GM19467 (cell line): Measurements from ENCODE around the gene LRRC3.

Experiments used
- ATAC-seq: cut with Tn5 transposase; IDR thresholded peaks from one replicate; pipeline ENCODE4 v1.9.1; 2021; ENCODE audit warnings: mild to moderate bottlenecking, moderate library complexity; ENCODE audit not compliant: unreplicated experiment

Gene LRRC3

DNA sequence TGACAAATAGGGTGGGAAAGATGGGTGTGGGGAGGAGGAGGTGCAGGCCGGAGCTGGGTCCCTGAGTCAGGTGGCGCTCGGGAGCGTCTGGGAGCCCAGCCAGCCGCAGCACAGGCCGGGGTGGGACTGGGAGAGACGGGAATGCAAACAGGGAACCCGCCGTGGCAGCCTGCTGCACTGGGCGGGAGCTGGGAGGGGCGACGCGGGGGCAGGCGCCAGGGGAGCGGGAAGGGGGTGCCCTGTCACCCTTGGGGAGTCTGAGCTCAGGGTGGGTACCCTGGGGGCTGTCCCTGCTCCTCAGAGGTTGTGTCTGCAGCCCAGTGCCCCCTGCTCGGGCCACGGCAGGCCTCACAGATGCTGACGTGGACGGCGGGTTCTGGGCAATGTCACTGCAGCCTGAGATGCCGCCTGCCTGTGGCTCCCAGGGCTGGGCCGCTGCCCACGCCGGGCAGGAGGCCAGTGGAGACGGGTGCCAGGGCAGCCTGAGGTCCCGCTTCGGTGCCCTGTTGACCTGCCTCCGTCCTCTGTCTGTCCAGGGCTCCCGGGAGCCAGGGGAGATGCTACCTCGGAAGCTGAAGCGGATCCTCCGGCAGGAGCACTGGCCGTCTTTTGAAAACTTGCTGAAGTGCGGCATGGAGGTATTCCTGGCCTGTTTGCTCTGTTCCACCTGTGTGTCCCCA lies 16.6 kb upstream of the LRRC3 start:
- no peak for ATAC-seq

DNA sequence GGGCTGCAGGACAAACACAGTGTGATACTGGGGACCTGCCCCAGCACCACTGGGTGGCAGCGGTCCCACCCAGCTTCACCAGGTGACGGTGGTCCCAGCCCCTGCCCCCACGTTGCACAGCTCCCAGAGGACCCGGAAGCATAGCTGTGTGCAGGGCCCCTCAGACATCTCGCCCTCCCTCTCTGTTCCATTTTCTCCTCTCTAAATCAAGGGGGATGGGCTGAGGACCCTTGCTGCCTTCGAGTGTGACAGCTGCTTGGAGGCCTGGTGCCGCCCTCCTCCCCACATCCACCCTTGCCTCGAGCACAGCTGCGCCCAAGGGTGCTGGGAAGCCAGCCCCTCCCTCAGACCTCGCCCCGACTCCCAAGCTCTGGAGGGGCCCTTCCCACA lies 16.1 kb upstream of the LRRC3 start:
- no peak for ATAC-seq

DNA sequence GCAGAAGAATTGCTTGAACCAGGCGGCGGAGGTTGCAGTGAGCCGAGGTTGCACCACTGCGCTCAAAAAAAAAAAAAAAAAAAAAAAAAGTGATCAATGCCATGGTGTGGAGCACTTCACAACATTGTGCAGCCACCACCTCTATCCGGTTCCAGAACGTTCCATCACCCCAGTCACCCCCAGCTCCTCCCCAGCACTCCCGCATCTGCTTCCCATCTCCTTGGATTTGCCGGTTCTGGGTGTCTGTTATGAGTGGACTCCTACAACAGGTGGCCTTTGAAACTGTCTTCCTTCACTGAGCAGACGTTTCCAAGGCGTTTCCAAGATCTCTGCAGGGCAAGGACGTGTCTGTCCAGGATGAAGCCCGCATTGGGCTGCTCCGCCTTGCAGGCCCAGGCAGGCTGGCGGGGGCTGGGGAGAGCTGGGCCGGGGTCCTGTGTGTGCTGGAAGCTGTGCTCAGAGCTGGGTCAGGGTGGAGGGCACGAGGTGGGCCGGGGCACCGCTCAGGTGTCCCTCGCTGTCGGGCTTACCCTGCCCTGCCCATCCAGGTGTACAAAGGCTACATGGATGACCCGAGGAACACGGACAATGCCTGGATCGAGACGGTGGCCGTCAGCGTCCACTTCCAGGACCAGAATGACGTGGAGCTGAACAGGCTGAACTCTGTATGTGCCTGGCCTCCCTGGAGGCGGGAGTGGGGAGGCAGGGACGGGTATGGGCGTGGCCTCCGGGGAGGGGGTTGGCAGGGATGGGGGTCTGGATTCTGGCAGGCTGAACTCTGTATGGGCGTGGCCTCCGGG lies 14.9 kb upstream of the LRRC3 start:
- no peak for ATAC-seq

DNA sequence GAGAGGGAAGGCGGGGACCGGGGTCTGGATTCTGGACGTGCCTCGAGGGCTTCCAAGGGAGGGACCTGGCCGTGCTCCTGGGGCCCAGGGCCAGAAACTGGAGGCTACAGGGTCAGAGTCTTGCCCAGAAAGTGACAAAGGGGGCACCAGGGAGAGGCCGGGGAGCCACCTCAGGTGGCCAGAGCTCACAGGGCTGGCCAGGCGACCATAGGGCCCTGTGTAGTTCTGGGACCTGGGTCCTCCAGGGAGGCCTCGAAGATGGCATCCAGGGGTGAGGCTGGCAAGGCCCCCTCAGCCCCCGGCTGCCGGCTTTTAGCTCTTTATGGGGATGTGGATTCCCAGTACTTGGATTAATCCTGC lies 14.3 kb upstream of the LRRC3 start:
- no peak for ATAC-seq

DNA sequence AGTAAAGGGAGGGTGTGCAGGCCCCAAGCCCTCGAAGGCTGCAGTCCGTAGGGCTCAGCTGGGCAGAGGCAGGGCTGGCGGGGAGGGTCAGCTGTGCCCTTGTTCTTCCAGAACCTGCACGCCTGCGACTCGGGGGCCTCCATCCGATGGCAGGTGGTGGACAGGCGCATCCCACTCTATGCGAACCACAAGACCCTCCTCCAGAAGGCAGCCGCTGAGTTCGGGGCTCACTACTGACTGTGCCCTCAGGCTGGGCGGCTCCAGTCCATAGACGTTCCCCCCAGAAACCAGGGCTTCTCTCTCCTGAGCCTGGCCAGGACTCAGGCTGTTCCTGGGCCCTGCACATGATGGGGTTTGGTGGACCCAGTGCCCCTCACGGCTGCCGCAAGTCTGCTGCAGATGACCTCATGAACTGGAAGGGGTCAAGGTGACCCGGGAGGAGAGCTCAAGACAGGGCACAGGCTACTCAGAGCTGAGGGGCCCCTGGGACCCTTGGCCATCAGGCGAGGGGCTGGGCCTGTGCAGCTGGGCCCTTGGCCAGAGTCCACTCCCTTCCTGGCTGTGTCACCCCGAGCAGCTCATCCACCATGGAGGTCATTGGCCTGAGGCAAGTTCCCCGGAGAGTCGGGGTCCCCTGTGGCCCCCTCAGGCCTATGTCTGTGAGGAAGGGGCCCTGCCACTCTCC lies 13.6 kb upstream of the LRRC3 start:
- ATAC-seq, result no peak

DNA sequence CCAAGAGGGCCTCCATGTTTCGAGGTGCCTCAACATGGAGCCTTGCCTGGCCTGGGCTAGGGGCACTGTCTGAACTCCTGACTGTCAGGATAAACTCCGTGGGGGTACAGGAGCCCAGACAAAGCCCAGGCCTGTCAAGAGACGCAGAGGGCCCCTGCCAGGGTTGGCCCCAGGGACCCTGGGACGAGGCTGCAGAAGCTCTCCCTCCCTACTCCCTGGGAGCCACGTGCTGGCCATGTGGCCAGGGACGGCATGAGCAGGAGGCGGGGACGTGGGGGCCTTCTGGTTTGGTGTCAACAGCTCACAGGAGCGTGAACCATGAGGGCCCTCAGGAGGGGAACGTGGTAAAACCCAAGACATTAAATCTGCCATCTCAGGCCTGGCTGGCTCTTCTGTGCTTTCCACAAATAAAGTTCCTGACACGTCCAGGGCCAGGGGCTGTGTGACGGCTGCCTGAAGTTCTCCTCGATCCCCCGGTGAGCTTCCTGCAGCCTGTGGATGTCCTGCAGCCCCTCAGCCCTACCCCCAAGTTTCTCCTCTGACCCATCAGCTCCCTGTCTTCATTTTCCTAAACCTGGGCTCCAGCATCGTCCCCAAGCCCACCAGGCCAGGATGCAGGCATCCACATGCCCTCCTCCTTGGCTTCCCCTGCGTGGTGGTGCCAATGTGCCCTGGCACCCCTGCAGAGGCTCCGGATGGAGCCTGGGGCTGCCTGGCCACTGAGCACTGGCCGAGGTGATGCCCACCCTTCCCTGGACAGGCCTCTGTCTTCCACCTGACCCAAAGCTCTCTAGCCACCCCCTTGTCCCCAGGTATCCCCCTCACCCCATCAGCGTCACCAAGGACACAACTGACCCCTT lies 12.8 kb upstream of the LRRC3 start:
- ATAC-seq, result no peak

DNA sequence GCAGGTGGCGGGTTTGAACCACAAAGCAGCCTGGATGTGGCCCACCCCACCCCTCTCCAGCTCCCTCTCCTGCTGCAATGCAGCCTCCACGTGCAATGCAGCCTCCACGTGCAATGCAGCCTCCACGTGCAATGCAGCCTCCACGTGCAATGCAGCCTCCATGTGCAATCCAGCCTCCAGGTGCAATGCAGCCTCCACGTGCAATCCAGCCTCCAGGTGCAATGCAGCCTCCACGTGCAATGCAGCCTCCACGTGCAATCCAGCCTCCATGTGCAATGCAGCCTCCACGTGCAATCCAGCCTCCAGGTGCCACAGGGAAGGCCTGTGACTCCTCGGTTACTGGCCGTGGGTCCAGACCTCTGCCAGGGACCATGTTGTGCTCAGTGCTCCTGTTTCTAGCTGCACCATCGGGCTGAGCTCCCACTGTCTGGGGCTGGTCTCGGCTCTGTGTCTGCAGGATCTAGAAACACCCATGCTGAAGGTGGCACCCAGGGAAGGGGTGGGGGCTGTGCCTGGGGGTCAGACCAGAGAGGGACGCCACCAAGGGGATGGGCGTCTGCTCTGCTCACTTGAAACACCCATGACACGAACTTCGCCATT lies 11.9 kb upstream of the LRRC3 start:
- ATAC-seq, result no peak

DNA sequence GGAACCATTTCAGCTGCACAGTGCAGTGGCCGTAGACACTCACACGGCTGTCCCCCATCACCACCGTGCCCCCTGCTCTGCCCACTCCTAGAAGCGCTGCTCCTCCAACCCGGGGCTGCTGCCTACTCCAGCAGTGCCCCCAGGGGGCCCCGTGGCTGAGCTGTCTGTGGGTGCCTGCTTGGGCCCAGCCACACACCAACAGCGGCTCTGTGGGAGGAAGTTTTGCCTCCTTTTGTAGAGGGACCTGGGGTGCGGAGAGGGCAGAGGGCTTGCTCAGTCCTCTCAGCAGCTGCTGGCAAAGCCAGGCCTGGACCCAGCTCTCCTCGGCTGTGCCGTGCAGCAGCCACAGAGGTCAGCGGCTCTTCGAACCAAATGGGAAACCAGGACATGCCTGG lies 11.4 kb upstream of the LRRC3 start:
- ATAC-seq, result no peak

DNA sequence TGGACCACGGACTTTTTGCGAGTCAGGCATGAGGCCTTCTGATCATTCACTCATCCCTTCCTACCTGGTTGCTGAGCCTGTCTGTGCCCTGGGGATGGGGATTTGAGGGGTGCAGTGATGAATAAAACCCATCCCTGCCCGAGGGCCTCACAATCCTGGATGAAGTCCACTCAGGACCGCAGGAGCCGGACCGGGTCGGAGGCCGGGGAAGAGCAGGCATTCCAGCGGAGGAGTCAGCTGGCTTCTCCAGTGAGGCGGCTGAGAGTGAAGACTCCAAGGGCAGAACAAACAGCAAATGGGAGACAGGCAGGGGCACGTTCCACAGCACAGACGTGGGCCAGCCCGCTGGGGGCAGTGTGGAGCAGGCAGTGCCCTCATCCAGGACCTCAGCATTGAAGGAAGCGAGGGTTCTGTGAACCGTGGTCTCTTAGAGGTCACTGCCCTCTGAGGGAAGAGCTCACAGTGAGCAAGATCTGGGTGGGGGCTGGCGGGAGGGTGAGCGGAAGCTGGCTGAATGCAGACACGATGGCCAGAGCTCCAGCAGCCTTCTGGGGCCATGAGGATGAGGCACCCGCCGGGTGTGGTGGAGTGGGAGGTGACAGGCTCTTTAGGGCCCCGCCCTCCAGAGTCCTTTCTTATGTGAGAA lies 10.9 kb upstream of the LRRC3 start:
- no peak for ATAC-seq

DNA sequence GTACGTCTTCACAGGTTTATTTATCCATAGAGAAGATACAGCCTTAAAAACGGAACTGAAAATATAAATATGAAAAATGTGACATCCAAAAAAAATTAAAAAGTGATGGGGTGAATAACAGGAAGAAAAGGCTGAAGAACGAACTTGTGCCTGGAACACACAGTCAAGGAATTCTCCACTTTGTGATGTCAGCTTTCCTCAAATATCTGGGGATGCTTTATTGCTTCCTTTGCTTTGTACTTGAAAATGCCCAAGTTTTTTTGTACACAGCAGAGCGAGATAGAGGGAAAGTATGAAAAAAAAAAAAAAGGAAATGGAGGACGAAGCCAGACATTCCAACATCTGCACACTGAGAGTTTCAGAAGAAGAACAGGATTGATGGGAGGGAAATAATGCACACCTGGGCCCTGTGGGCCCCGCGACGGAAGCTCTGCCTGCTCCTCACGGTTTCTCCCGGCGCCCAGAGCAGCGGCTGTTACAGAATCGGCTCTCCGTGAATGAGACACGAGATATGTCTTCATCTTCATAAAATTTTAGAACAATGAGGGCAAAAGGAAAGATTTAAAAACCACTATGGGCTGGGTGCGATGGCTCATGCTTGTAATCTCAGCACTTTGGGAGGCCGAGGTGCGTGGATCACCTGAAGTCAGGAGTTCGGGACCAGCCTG lies 10.0 kb upstream of the LRRC3 start:
- no peak for ATAC-seq

DNA sequence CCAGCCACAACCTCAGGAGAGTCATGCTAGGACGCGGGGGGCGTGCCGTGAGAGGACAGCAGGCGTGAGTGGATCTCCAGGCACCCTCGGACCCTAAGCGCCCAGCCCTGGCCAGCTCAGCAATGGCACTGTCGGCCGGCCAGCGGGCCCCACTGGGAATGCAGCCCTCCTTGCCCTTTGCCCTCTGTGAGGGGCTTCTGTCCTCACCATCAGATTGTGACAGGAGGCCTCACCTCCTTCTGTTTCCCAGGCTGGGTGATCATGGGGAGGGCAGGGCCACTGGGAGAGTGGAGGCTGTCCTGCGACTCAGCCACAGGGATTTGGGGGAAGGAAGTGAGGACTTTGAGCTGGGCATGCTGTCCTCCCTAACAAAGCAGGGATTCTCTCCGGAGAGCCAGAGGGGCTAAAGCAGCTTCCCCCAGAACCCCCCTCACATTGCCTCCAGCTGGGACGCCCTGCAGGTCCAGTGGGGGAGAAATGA lies 6.6 kb upstream of the LRRC3 start:
- ATAC-seq, result no peak

DNA sequence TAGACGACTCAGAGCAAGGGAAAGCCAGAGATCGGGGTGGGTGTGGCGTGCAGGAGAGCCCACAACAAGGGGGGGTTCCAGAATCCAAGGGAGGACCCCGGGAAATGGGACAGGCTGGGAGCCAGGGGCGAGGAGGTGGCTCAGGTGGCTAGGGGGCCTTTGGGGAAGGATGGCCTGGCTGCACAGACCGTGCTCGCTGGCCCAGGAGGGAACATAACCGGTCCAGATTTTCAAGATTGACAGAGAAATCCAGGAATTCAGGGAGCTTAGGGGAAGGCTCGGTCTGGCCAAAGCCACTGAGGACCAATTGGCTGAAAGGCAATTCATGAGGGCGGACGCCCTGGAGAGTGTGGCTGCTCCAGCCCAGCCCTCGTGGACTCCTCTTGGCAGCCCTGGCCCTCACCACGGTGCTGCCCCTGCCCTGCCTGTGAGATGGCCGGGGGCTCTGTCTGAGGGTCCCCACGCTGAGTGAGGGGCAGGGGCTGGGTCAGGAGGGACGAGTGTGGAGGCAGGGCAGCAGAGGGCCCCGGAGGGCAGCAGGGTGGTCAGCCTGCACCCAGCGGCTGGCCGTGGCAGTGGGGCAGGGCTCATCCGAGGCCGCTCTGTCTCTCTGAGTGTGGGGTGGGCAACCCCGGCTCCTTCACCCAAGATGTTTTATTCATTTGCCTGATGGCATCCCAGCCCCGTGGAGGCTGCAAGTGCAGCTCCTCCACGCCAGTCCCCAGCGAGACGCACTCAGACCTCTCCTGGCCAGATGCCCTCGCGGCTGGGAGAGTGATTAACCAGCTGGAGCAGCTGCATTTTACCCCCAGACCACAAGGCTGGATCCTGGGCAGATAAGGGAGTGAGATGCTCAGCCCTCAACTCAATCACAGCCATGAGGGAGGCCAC lies 5.6 kb upstream of the LRRC3 start:
- ATAC-seq, result no peak

DNA sequence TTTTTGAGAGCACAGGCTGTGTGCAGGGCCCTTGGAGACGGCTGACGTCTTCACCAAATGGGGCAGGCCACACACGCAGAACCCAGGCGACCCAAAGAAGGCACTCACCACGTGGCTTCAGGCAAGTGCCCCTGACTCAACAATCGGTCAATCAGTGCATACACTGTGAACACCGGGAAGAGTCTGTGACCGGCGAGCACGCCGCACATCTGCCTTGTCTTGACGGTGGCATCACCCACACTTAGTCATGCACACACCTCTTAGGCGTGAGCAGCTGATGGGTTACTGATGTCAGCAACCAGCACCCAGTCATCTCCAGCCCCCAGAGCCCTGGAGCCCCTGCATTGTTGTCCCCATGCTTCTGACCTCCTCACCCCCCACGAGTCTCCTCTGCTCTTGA lies 4.9 kb upstream of the LRRC3 start:
- ATAC-seq, result no peak

DNA sequence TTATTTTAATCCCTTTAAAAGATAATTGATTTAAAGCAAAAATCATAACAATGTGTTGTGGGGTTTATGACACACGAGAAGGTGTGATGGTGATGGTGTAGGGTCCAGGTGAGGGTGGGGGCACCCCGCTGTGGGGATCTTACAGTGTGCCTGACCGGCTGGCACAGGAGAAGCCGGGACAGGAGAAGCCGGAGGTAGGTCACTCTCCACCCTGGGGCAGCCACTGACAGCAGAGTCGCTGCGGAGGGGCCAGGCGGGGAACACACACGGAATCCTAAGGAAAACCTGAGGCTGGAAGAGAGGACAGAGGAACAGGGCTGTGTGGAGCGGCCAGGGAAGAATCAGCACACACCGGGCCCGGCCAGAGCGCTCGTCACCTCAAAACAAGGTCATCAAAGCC lies 4.3 kb upstream of the LRRC3 start:
- ATAC-seq, result no peak

DNA sequence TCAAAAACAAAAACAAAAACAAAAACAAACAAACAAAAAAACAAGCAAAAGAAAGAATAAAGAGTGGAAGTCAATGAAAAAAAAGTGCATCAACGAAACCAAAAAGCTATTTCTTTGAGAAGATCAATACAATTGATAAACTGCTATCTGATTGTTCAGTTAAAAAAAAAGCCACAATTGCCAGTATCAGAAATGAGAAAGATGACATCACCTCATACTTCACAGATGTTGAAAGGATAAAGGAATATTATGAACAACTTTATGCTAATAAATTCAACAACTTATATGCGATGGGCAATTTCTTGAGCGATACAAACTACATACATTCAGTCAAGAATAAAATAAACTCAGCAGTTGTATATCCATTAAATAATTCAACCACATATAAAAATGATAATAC lies 2.2 kb upstream of the LRRC3 start:
- no peak for ATAC-seq

DNA sequence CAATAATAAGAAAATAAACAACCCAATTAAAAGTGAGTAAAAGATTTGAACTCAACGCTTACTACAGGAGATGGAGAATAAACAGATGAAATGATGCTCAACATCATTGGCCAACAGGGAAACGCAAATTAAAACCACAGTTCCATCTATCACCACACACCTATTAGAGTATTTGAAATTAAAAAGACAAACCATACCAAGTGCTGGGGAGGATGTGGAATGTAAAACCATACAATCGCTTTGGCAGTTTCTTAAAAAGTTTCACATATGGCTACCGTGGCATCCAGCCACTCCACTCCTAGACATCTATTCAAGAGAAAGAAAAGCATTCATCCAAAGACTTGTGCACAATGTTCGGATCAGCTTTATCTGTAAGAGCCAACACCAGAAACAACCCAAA lies 1.3 kb upstream of the LRRC3 start:
- ATAC-seq, result no peak

DNA sequence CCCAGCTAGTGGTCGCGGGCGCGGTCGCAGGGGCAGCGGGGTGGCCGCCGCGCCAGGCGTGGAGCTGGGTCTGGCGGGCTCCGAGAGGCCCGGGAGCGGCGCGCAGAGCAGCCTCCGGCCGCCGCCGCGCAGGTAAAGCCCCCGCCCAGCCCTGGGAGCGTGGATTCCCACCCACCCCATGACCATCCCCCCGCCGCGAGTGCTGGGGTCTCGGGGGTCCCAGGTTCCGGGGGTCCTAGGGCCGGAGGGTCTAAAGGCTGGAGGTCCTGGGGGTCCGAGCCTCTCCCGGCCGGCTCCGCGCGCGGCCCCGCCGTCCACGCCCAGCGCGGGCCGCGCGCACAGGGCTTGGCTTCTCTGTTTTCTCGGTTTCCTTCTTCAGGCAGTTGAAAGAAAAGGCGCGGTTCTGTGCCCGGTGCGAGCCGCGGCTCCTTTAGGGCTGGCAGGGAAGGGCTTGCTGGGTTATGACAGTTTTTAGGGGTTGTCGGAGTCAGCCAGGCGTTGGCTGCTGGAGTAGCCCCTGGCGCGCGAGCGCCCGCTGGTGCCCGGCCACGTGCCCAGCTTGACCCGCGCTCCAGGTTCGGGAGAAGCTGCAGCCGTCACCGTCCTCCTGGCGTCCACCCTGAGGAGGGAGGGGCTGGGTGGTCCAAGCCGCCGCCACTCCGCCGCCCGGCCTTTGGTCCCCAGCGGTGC lies 359 bp downstream of the LRRC3 start:
- ATAC-seq, result no peak
